G401 (cell line): Measurements from ENCODE around the gene EEIG1. TPM values are rescaled to one million over a fixed set of nuclear protein-coding genes. Genes with fewer than 3 reads are reported as not detected.

ENCODE experiments used
- DNase-seq: peaks from one replicate; pipeline ENCODE4 v3.0.0-alpha.2; 2015; ENCODE audit warnings: low spot score
- in situ Hi-C: cut with HindIII; loops from 2 replicates; pipeline ENCODE4 v1.10.0; 2016; ENCODE audit warnings: low sequenced_read_pairs, mixed read lengths
- total RNA-seq: library from RNA; depleted of rRNA; stranded (reverse); fragments of >200 nt; shearing (Covaris generic); gene quantifications from 2 replicates; pipeline ENCODE4 v1.2.3, GENCODE V29; 2014

Gene EEIG1
- total RNA-seq, 1 experiment from 2014 or later = 12.4 TPM

GRCh38 chr9:127945942-127946341, 34.8 kb downstream of the EEIG1 start:
- in situ Hi-C loops = loop anchor here (25.0 kb wide), 1 partner anchor 184 kb away; no protein-coding TSS in a partner anchor
- no peak for DNase-seq

GRCh38 chr9:127945338-127945737, 35.5 kb downstream of the EEIG1 start:
- in situ Hi-C loops = loop anchor here (25.0 kb wide), 1 partner anchor 183 kb away; no protein-coding TSS in a partner anchor

GRCh38 chr9:127944586-127945218, 36.1 kb downstream of the EEIG1 start:
- in situ Hi-C loops = loop anchor here (25.0 kb wide), 1 partner anchor 182 kb away; no protein-coding TSS in a partner anchor
- DNase-seq = peak; percentile 58

More at GRCh38 chr9:127945338-127945737, 35.5 kb downstream of the EEIG1 start:
- no peak for DNase-seq

GRCh38 chr9:127943731-127944144, 37.1 kb downstream of the EEIG1 start:
- in situ Hi-C loops = loop anchor here (25.0 kb wide), 1 partner anchor 181 kb away; no protein-coding TSS in a partner anchor

GRCh38 chr9:127943011-127943662, 37.7 kb downstream of the EEIG1 start:
- DNase-seq = no peak
- in situ Hi-C loops = loop anchor here (25.0 kb wide), 1 partner anchor 181 kb away; no protein-coding TSS in a partner anchor

More at GRCh38 chr9:127943731-127944144, 37.1 kb downstream of the EEIG1 start:
- peak; percentile 83 for DNase-seq

- in situ Hi-C loops = loop anchor here (25.0 kb wide), 1 partner anchor 180 kb away; no protein-coding TSS in a partner anchor
- DNase-seq = peak; percentile 77
Observed at GRCh38 chr9:127942216-127943010, 38.4 kb downstream of the EEIG1 start.

- DNase-seq = no peak
- in situ Hi-C loops = loop anchor here (25.0 kb wide), 1 partner anchor 180 kb away; no protein-coding TSS in a partner anchor
Observed at GRCh38 chr9:127941961-127942215, 38.9 kb downstream of the EEIG1 start.

GRCh38 chr9:127941062-127941960, 39.5 kb downstream of the EEIG1 start:
- DNase-seq = no peak
- in situ Hi-C loops = loop anchor here (25.0 kb wide), 1 partner anchor 179 kb away; no protein-coding TSS in a partner anchor

- DNase-seq = no peak
- in situ Hi-C loops = loop anchor here (25.0 kb wide), 1 partner anchor 178 kb away; no protein-coding TSS in a partner anchor
Observed at GRCh38 chr9:127940593-127940992, 40.2 kb downstream of the EEIG1 start.

GRCh38 chr9:127938298-127938690, 42.5 kb downstream of the EEIG1 start:
- in situ Hi-C loops = loop anchor here (25.0 kb wide), 1 partner anchor 176 kb away; no protein-coding TSS in a partner anchor

GRCh38 chr9:127937388-127938297, 43.1 kb downstream of the EEIG1 start, which contains the start of gene DPM2:
DPM2 (minus strand) TSS chr9:127937854; CDS start chr9:127937820, 34 bp downstream.
- in situ Hi-C loops = loop anchor here (25.0 kb wide), 1 partner anchor 175 kb away; no protein-coding TSS in a partner anchor
- DNase-seq = peak; percentile 85

More at GRCh38 chr9:127938298-127938690, 42.5 kb downstream of the EEIG1 start:
- no peak for DNase-seq

- no peak for DNase-seq
- in situ Hi-C loops = loop anchor here (25.0 kb wide), 1 partner anchor 175 kb away; no protein-coding TSS in a partner anchor
Observed at GRCh38 chr9:127937056-127937387, 43.8 kb downstream of the EEIG1 start.

- DNase-seq = no peak
- in situ Hi-C loops = loop anchor here (25.0 kb wide), 1 partner anchor 174 kb away; no protein-coding TSS in a partner anchor
Observed at GRCh38 chr9:127936347-127936852, 44.4 kb downstream of the EEIG1 start.

GRCh38 chr9:127935765-127936221, 45.0 kb downstream of the EEIG1 start:
- in situ Hi-C loops = loop anchor here (25.0 kb wide), 1 partner anchor 173 kb away; no protein-coding TSS in a partner anchor
- no peak for DNase-seq

- DNase-seq = no peak
- in situ Hi-C loops = loop anchor here (25.0 kb wide), 1 partner anchor 173 kb away; no protein-coding TSS in a partner anchor
Observed at GRCh38 chr9:127934986-127935385, 45.8 kb downstream of the EEIG1 start.

- DNase-seq = no peak
- in situ Hi-C loops = loop anchor here (25.0 kb wide), 1 partner anchor 172 kb away; no protein-coding TSS in a partner anchor
Observed at GRCh38 chr9:127934248-127934647, 46.5 kb downstream of the EEIG1 start.
